ENCODE data around the gene SUSD3. TPM values are rescaled to one million over a fixed set of nuclear protein-coding genes. Genes with fewer than 3 reads are reported as not detected.

Gene SUSD3
- total and polyA plus RNA-seq, 2 of the 8 experiments (the other 6 are each of a cell fraction or from before 2014, with no cell fraction given): 5.5 to 35.4 TPM

GRCh38 chr9:93077367-93077766 is 18.9 kb downstream of the SUSD3 start:
- Histone ChIP-seq H3K79me1 (ENCODE audit: low read depth, low read length) (no peaks in the 10 kb centered on the region), H3K4me3 (ENCODE audit: extremely low read depth in 1 of 4, insufficient read depth in 2 of 4, low read depth in 3 of 4, low read length in 4 of 4) (no peak overlapping the region), H3K36me3 (ENCODE audit: control insufficient read depth in 2 of 4, insufficient read depth in 4 of 4, low read length in 3 of 4) (no peaks in the 10 kb centered on the region), H3K27me3 (replicated peaks in 1 of 4; ENCODE audit: control insufficient read depth in 3 of 4, extremely low read depth in 1 of 4, insufficient read depth in 3 of 4, low read length in 3 of 4) (no peaks in the 10 kb centered on the region), H3K23me2 (ENCODE audit: low read depth, low read length) (no peaks in the 10 kb centered on the region), H3K4ac (replicated peaks; ENCODE audit: insufficient read length, low read depth, low read length) (no peak overlapping the region), H3K27ac (ENCODE audit: low read depth, low read length) (no peak overlapping the region), H4K20me1 (replicated peaks in 1 of 2; ENCODE audit: control insufficient read depth in 1 of 2, insufficient read depth in 2 of 2, low read length in 2 of 2) (no peaks in the 10 kb centered on the region), H2BK5ac (ENCODE audit: low read depth, low read length) (no peak overlapping the region), H3K9ac (replicated peaks in 1 of 4; ENCODE audit: extremely low read depth in 1 of 4, low read depth in 3 of 4, low read length in 3 of 4) (no peak overlapping the region), H3K4me1 (replicated peaks in 1 of 4; ENCODE audit: control insufficient read depth in 3 of 4, insufficient read depth in 4 of 4, low read length in 3 of 4) (no peaks in the 10 kb centered on the region; a peak in 1 of 7 replicates), H2AK5ac (ENCODE audit: low read depth, low read length) (no peak overlapping the region), H3K9me3 (ENCODE audit: insufficient read depth in 2 of 2, low read depth in 1 of 2, low read length in 1 of 2) (no peaks in the 10 kb centered on the region), H3K14ac (ENCODE audit: insufficient read length) (no peak overlapping the region), H2AFZ (ENCODE audit: low read length) (no peak overlapping the region), H2BK12ac (ENCODE audit: low read depth, low read length) (no peak overlapping the region), H4K91ac (replicated peaks; ENCODE audit: insufficient read length, low read length) (no peak overlapping the region), H3K18ac (ENCODE audit: extremely low read depth, low read length) (no peak overlapping the region), H2BK120ac (replicated peaks; ENCODE audit: low read depth, low read length) (no peak overlapping the region), H3K79me2 (ENCODE audit: control insufficient read depth in 1 of 2, insufficient read depth in 2 of 2, low read length in 2 of 2) (no peaks in the 10 kb centered on the region), H2BK15ac (ENCODE audit: low read length) (no peak overlapping the region), H4K8ac (ENCODE audit: extremely low read depth, insufficient read depth, low read length) (no peak overlapping the region), H4K5ac (ENCODE audit: insufficient read length, low read depth, low read length) (no peak overlapping the region), H3K56ac (replicated peaks; ENCODE audit: insufficient read length, low read depth, low read length) (no peak overlapping the region), H3K23ac (ENCODE audit: insufficient read length) (no peak overlapping the region), H2BK20ac (ENCODE audit: low read length) (no peak overlapping the region), H3K4me2 (ENCODE audit: insufficient read depth in 1 of 2, low read depth in 2 of 2, low read length in 2 of 2) (no peak overlapping the region)
- CTCF ChIA-PET (ENCODE audit: partially characterized antibody): no interaction called here
- no peak for FAIRE-seq
- 89% methylated on average over 1 of the region's 1 CpG; no CpG with 5 or more reads in 1 of the 2 experiments for WGBS, 2 experiments (ENCODE audit: extremely low coverage in 1 of 2, insufficient coverage in 1 of 2, insufficient read length in 1 of 2, insufficient replicate concordance in 2 of 2, low coverage in 1 of 2, low lambda C conversion rate in 2 of 2, missing lambda C conversion rate in 1 of 2)
- POLR2A ChIA-PET (ENCODE audit: partially characterized antibody): interaction anchor here (1.5 kb wide), 1 partner anchor 10 kb away, joined by 7 read pairs; no protein-coding TSS in a partner anchor
- DNase-seq (ENCODE audit: low read depth in 1 of 2, low spot score in 2 of 2): no peak
- TF ChIP-seq RAD21 (IDR thresholded peaks at IDR 0.05 in 1 of 2, conservative IDR thresholded peaks at IDR 0.05 in 1 of 2; ENCODE audit: low read depth in 2 of 2, low read length in 2 of 2) (no peak), ZNF274 (IDR thresholded peaks at IDR 0.05; ENCODE audit: borderline replicate concordance, extremely low read depth, low read length) (no peak), EP300 (IDR thresholded peaks at IDR 0.05; ENCODE audit: borderline replicate concordance in 1 of 2, low read depth in 2 of 2, low read length in 2 of 2) (no peak), POLR2A (IDR thresholded peaks at IDR 0.05; ENCODE audit: control extremely low read depth in 1 of 2, low read depth in 2 of 2, low read length in 2 of 2) (no peak), SP2 (IDR thresholded peaks at IDR 0.05; ENCODE audit: low read length) (no peak), HDAC6 (IDR thresholded peaks at IDR 0.05; ENCODE audit: low read depth, low read length) (no peak), CBX5 (IDR thresholded peaks at IDR 0.05; ENCODE audit: low read depth, low read length) (no peak), TBP (IDR thresholded peaks at IDR 0.05; ENCODE audit: low read depth, low read length) (no peak), SP1 (IDR thresholded peaks at IDR 0.05; ENCODE audit: low read depth, low read length) (no peak), SIN3A (conservative IDR thresholded peaks at IDR 0.05 in 1 of 2, IDR thresholded peaks at IDR 0.05 in 1 of 2; ENCODE audit: low read depth in 1 of 2, low read length in 2 of 2) (no peak), BACH1 (IDR thresholded peaks at IDR 0.05; ENCODE audit: low read length) (no peak)

Data from H1 (cell line).